AG04450 (cell line): ENCODE results near the gene ARL6. TPM values are rescaled to one million over a fixed set of nuclear protein-coding genes. Genes with fewer than 3 reads are reported as not detected.

ENCODE experiments used
- CTCF ChIA-PET: fragments of 300-600, 350-600 bp; formaldehyde crosslinking; extraction: SDS; loops from one replicate; lab custom pipeline; 2022; ENCODE audit warnings: antibody characterized with exemption, inconsistent platforms; lab: Charles Lee
- POLR2A ChIA-PET: fragments of 350-600 bp; formaldehyde crosslinking; extraction: SDS; loops from one replicate; lab custom pipeline; 2021; ENCODE audit warnings: antibody characterized with exemption, inconsistent platforms; lab: Yijun Ruan, JAX
- DNase-seq: peaks from one replicate; pipeline ENCODE4 v3.0.0-alpha.2; 2011; ENCODE audit warnings: low read depth, low spot score
- H3K27ac ChIP-seq: one replicate; pipeline ENCODE4 v1.5.1; 2012; ENCODE audit warnings: low read depth, low read length, control low read depth
- H3K27me3 ChIP-seq: one replicate; pipeline ENCODE4 v1.6.0; 2012; ENCODE audit warnings: low read length; ENCODE audit not compliant: control insufficient read depth, insufficient read depth
- H3K4me3 ChIP-seq: 2 replicates; pipeline ENCODE4 v1.5.1; 2011; ENCODE audit warnings: mild to moderate bottlenecking, low read depth, low read length, control low read depth
- H3K9me3 ChIP-seq: 2 replicates; pipeline ENCODE4 v1.5.1; 2012; ENCODE audit warnings: low read length; ENCODE audit not compliant: control insufficient read depth, insufficient read depth
- polyA plus RNA-seq: library from polyadenylated mRNA; depleted of rRNA; stranded (reverse); fragments of >200 nt; gene quantifications from 2 replicates; pipeline ENCODE4 v1.2.3, GENCODE V29; 2011
- TF ChIP-seq, protein P1 (sequence below): IDR thresholded peaks from 2 replicates; pipeline ENCODE4 v1.5.1; 2011; ENCODE audit warnings: low read depth, low read length, control low read depth, inconsistent platforms

The ARL6 gene
- polyA plus RNA-seq, 1 experiment = 5.0 TPM

- CTCF ChIA-PET = interaction anchor here (0.7 to 2.0 kb wide), 5 partner anchors 11 to 219 kb away, joined by 3 to 6 read pairs (median 5); no protein-coding TSS in a partner anchor
- Histone ChIP-seq H3K9me3 (no peaks in the 10 kb centered on the region), H3K27ac (no peak overlapping the region), H3K27me3 (no peaks in the 10 kb centered on the region), H3K4me3 (no peak overlapping the region)
- POLR2A ChIA-PET = no interaction called here
- TF ChIP-seq, protein P1, sequence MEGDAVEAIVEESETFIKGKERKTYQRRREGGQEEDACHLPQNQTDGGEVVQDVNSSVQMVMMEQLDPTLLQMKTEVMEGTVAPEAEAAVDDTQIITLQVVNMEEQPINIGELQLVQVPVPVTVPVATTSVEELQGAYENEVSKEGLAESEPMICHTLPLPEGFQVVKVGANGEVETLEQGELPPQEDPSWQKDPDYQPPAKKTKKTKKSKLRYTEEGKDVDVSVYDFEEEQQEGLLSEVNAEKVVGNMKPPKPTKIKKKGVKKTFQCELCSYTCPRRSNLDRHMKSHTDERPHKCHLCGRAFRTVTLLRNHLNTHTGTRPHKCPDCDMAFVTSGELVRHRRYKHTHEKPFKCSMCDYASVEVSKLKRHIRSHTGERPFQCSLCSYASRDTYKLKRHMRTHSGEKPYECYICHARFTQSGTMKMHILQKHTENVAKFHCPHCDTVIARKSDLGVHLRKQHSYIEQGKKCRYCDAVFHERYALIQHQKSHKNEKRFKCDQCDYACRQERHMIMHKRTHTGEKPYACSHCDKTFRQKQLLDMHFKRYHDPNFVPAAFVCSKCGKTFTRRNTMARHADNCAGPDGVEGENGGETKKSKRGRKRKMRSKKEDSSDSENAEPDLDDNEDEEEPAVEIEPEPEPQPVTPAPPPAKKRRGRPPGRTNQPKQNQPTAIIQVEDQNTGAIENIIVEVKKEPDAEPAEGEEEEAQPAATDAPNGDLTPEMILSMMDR = no peak
- DNase-seq = no peak
These were observed 39.9 kb downstream of the ARL6 start for GRCh38 chr3:97804471-97804870.

DNA sequence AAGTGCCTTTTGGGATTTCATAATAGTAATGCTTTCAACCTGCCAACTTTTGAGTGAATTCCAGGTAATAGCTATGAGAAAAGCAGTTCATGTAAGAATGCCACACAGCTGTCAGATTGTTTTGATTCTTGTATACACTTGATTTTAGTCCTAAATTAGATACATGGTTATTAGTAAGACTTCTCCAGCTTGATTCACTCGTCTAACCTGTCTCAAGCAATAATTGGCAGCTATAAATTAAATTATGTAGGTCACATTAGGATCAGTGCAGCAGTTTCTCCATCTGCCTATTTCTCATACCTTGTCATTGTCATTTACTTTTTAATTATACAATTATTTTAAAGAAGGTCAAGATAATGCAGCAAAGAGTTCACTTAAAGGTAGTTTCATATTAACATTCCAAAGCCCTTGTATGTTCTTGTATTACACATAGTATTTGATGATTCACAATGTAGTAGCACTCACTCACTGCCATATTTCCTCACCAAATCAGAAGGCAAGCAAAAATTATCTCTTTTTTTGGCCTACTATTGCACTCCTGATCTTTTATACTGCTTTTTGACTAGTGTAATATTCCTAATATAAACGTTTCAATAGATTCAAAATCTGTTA lies 46.3 kb downstream of the ARL6 start:
- TF ChIP-seq, protein P1 = no peak
- Histone ChIP-seq H3K9me3 (no peaks in the 10 kb centered on the region), H3K27me3 (no peaks in the 10 kb centered on the region), H3K4me3 (no peak overlapping the region), H3K27ac (no peak overlapping the region)
- CTCF ChIA-PET = interaction anchor here (0.6 kb wide), 1 partner anchor 795 kb away, joined by 4 read pairs; no protein-coding TSS in a partner anchor
- POLR2A ChIA-PET = no interaction called here
- no peak for DNase-seq

- no peak overlapping the region for H3K4me3 ChIP-seq
- no peaks in the 10 kb centered on the region for H3K9me3 ChIP-seq
- no peak for DNase-seq
- no peak overlapping the region for H3K27ac ChIP-seq
- no peaks in the 10 kb centered on the region for H3K27me3 ChIP-seq
- ChIA-PET POLR2A (no interaction called here), CTCF (interaction anchor here (0.7 kb wide), 1 partner anchor 208 kb away, joined by 3 read pairs; no protein-coding TSS in a partner anchor)
- TF ChIP-seq, protein P1 = no peak
These were observed 50.8 kb downstream of the ARL6 start for GRCh38 chr3:97815149-97815917.

GRCh38 chr3:97816811-97817210 lies 52.3 kb downstream of the ARL6 start:
- Histone ChIP-seq H3K4me3 (no peak overlapping the region), H3K9me3 (no peaks in the 10 kb centered on the region), H3K27ac (no peak overlapping the region), H3K27me3 (no peaks in the 10 kb centered on the region)
- no peak for DNase-seq
- ChIA-PET CTCF (interaction anchor here (0.5 to 1.7 kb wide), 6 partner anchors 24 to 779 kb away, joined by 3 to 9 read pairs (median 5); no protein-coding TSS in a partner anchor), POLR2A (interaction anchor here (0.6 kb wide), 1 partner anchor 206 kb away, joined by 3 read pairs; no protein-coding TSS in a partner anchor)
- TF ChIP-seq, protein P1 = no peak

- ChIA-PET POLR2A (no interaction called here), CTCF (interaction anchor here (1.7 kb wide), 1 partner anchor 206 kb away, joined by 9 read pairs; no protein-coding TSS in a partner anchor)
- TF ChIP-seq, protein P1 = no peak
- DNase-seq = no peak
- no peak overlapping the region for H3K27ac ChIP-seq
- H3K9me3 ChIP-seq = no peaks in the 10 kb centered on the region
- H3K4me3 ChIP-seq = no peak overlapping the region
- no peaks in the 10 kb centered on the region for H3K27me3 ChIP-seq
These were observed 53.4 kb downstream of the ARL6 start for GRCh38 chr3:97817965-97818364.
